Measurements from ENCODE around the gene FZD7.

DNA sequence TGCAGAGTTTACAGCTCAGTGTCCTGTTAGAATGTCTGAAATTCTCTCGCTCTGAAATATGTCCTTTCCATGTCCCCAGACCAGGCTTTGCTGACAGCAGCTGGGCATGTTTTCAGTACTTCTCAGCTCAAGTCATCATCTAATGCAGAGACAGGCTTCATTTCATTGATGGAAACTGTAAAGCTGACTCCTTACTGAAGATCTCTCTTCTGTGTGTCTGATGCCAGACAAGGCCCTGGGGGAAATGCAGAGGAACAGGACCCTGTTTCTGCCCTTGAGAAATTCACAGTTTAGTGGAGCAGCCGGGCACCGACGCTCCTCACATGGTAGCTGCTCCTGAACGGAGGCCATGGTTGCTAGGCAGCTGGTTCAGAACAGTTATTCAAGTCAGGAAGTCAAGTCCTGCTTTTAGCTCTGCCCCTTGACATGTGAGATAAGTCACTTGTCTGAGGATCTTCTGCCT is 24.6 kb upstream of the FZD7 start:
- TF ChIP-seq, protein P1, sequence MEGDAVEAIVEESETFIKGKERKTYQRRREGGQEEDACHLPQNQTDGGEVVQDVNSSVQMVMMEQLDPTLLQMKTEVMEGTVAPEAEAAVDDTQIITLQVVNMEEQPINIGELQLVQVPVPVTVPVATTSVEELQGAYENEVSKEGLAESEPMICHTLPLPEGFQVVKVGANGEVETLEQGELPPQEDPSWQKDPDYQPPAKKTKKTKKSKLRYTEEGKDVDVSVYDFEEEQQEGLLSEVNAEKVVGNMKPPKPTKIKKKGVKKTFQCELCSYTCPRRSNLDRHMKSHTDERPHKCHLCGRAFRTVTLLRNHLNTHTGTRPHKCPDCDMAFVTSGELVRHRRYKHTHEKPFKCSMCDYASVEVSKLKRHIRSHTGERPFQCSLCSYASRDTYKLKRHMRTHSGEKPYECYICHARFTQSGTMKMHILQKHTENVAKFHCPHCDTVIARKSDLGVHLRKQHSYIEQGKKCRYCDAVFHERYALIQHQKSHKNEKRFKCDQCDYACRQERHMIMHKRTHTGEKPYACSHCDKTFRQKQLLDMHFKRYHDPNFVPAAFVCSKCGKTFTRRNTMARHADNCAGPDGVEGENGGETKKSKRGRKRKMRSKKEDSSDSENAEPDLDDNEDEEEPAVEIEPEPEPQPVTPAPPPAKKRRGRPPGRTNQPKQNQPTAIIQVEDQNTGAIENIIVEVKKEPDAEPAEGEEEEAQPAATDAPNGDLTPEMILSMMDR (IDR thresholded peaks at IDR 0.05), result no peak
- TF ChIP-seq POLR2A (IDR thresholded peaks at IDR 0.05), result no peak
